ENCODE measurements around the gene NECTIN3.

The NECTIN3 gene

GRCh38 chr3:111071257-111072030, at the start of gene NECTIN3:
Gene NECTIN3 (plus strand): TSS chr3:111071816. CDS start chr3:111072018, 202 bp downstream.
- DNase-seq (ENCODE audit: low read depth in 2 of 3, low spot score in 1 of 3): peak; percentile 65 to 78 (median 76)

GRCh38 chr3:111027868-111028267, 43.7 kb upstream of the NECTIN3 start:
- DNase-seq (ENCODE audit: low read depth in 2 of 3, low spot score in 1 of 3): no peak

GRCh38 chr3:111031538-111031937, 40.1 kb upstream of the NECTIN3 start:
- DNase-seq (ENCODE audit: low read depth in 2 of 3, low spot score in 1 of 3): no peak

GRCh38 chr3:111032677-111033076, 38.9 kb upstream of the NECTIN3 start:
- no peak for DNase-seq (ENCODE audit: low read depth in 2 of 3, low spot score in 1 of 3)

- DNase-seq (ENCODE audit: low read depth in 2 of 3, low spot score in 1 of 3): no peak
Observed at GRCh38 chr3:111033470-111034050, 38.1 kb upstream of the NECTIN3 start.

- DNase-seq (ENCODE audit: low read depth in 2 of 3, low spot score in 1 of 3): no peak
Observed at GRCh38 chr3:111035316-111035715, 36.3 kb upstream of the NECTIN3 start.

- no peak for DNase-seq (ENCODE audit: low read depth in 2 of 3, low spot score in 1 of 3)
Observed at GRCh38 chr3:111035902-111036301, 35.7 kb upstream of the NECTIN3 start.

- no peak for DNase-seq (ENCODE audit: low read depth in 2 of 3, low spot score in 1 of 3)
Observed at GRCh38 chr3:111040959-111041358, 30.7 kb upstream of the NECTIN3 start.

GRCh38 chr3:111045564-111045963, 26.1 kb upstream of the NECTIN3 start:
- DNase-seq (ENCODE audit: low read depth in 2 of 3, low spot score in 1 of 3): no peak

- no peak for DNase-seq (ENCODE audit: low read depth in 2 of 3, low spot score in 1 of 3)
Observed at GRCh38 chr3:111047042-111047441, 24.6 kb upstream of the NECTIN3 start.

GRCh38 chr3:111047812-111048435, 23.7 kb upstream of the NECTIN3 start:
- no peak for DNase-seq (ENCODE audit: low read depth in 2 of 3, low spot score in 1 of 3)

GRCh38 chr3:111051354-111051753, 20.3 kb upstream of the NECTIN3 start:
- no peak for DNase-seq (ENCODE audit: low read depth in 2 of 3, low spot score in 1 of 3)

- DNase-seq (ENCODE audit: low read depth in 2 of 3, low spot score in 1 of 3): no peak
Observed at GRCh38 chr3:111068574-111068973, 3.0 kb upstream of the NECTIN3 start.

GRCh38 chr3:111069974-111070771, 1.4 kb upstream of the NECTIN3 start:
- no peak for DNase-seq (ENCODE audit: low read depth in 2 of 3, low spot score in 1 of 3)

- DNase-seq (ENCODE audit: low read depth in 2 of 3, low spot score in 1 of 3): no peak
Observed at GRCh38 chr3:111070772-111071256, 802 bp upstream of the NECTIN3 start.

GRCh38 chr3:111072031-111072921, 660 bp downstream of the NECTIN3 start:
- peak in 1 of 3 donors; percentile 25 for DNase-seq (ENCODE audit: low read depth in 2 of 3, low spot score in 1 of 3)

- DNase-seq (ENCODE audit: low read depth in 2 of 3, low spot score in 1 of 3): no peak
Observed at GRCh38 chr3:111073218-111073617, 1.6 kb downstream of the NECTIN3 start.

- no peak for DNase-seq (ENCODE audit: low read depth in 2 of 3, low spot score in 1 of 3)
Observed at GRCh38 chr3:111076732-111077131, 5.1 kb downstream of the NECTIN3 start.

GRCh38 chr3:111077369-111077768, 5.8 kb downstream of the NECTIN3 start:
- no peak for DNase-seq (ENCODE audit: low read depth in 2 of 3, low spot score in 1 of 3)

GRCh38 chr3:111080413-111080812, 8.8 kb downstream of the NECTIN3 start:
- no peak for DNase-seq (ENCODE audit: low read depth in 2 of 3, low spot score in 1 of 3)
